Stimulated activated CD8-positive, alpha-beta memory T cell treated with anti-CD3 and anti-CD28 coated beads, Interleukin-4, amount 100 ng/mL, for 24 hours (primary cell): Measurements from ENCODE around the gene BAIAP2L2.
"Not testable (repeated sequence)": the region's sequence is repeated elsewhere in the genome, so short reads cannot be mapped to it uniquely, and the experiment has no call there.

ENCODE experiments used
- DNase-seq: peaks from one replicate; pipeline ENCODE4 v3.0.0-alpha.2; 2020; ENCODE audit warnings: low read depth

BAIAP2L2 gene

GRCh38 chr22:38127869-38128268, 17.4 kb upstream of the BAIAP2L2 start:
- no peak for DNase-seq

GRCh38 chr22:38126928-38127668, 16.6 kb upstream of the BAIAP2L2 start:
- DNase-seq = no peak

GRCh38 chr22:38125751-38126201, 15.3 kb upstream of the BAIAP2L2 start:
- DNase-seq = no peak

- no peak for DNase-seq
These were observed 14.6 kb upstream of the BAIAP2L2 start for GRCh38 chr22:38125038-38125610.

- DNase-seq = no peak
These were observed 13.9 kb upstream of the BAIAP2L2 start for GRCh38 chr22:38124236-38124974.

- no peak for DNase-seq
These were observed 12.1 kb upstream of the BAIAP2L2 start for GRCh38 chr22:38122616-38123015.

GRCh38 chr22:38120359-38121110, 10.1 kb upstream of the BAIAP2L2 start:
- DNase-seq = no peak

- DNase-seq = not testable (repeated sequence)
These were observed 8.3 kb upstream of the BAIAP2L2 start for GRCh38 chr22:38118747-38119146.

- no peak for DNase-seq
These were observed 7.7 kb upstream of the BAIAP2L2 start for GRCh38 chr22:38118182-38118581.

- DNase-seq = not testable (repeated sequence)
These were observed 7.1 kb upstream of the BAIAP2L2 start for GRCh38 chr22:38117556-38117955.

- no peak for DNase-seq
These were observed 5.1 kb upstream of the BAIAP2L2 start for GRCh38 chr22:38115423-38116205.

- DNase-seq = peak; percentile 74
These were observed 4.3 kb upstream of the BAIAP2L2 start for GRCh38 chr22:38114484-38115398.

- no peak for DNase-seq
These were observed 1.9 kb upstream of the BAIAP2L2 start for GRCh38 chr22:38112381-38112780.

- no peak for DNase-seq
These were observed 1.5 kb upstream of the BAIAP2L2 start for GRCh38 chr22:38111925-38112355.

- no peak for DNase-seq
These were observed 674 bp upstream of the BAIAP2L2 start for GRCh38 chr22:38110863-38111852.

- DNase-seq = no peak
These were observed 998 bp downstream of the BAIAP2L2 start for GRCh38 chr22:38109371-38110001.

- no peak for DNase-seq
These were observed 1.7 kb downstream of the BAIAP2L2 start for GRCh38 chr22:38108561-38109319.
